ENCODE data around the gene ACADS.

ACADS gene

GRCh38 chr12:120733574-120733973 lies 7.9 kb downstream of the ACADS start:
- DNase-seq, result no peak

- DNase-seq, result no peak
Measured at GRCh38 chr12:120734210-120734609, 8.6 kb downstream of the ACADS start.

- DNase-seq, result no peak
Measured at GRCh38 chr12:120735181-120735580, 9.6 kb downstream of the ACADS start.

- no peak for DNase-seq
Measured at GRCh38 chr12:120736404-120737331, 11.0 kb downstream of the ACADS start.

- no peak for DNase-seq
Measured at GRCh38 chr12:120737557-120738251, 12.1 kb downstream of the ACADS start.

- DNase-seq, result no peak
Measured at GRCh38 chr12:120738252-120739030, 12.8 kb downstream of the ACADS start.

DNA sequence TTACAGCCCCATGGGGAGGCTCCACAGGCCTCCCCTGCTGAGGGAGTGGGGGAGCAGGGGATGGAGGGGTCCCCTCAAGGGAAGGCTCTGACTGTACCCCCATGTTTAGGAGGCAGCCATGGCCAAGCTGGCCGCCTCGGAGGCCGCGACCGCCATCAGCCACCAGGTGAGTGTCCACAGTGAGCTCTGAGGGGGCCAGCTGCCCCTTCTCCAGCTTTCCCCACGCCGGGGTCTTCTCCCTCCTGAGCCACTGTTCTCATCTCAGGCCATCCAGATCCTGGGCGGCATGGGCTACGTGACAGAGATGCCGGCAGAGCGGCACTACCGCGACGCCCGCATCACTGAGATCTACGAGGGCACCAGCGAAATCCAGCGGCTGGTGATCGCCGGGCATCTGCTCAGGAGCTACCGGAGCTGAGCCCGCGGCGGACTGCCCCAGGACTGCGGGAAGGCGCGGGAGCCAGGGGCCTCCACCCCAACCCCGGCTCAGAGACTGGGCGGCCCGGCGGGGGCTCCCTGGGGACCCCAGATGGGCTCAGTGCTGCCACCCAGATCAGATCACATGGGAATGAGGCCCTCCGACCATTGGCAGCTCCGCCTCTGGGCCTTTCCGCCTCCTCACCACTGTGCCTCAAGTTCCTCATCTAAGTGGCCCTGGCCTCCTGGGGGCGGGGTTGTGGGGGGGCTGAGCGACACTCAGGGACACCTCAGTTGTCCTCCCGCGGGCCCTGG lies 13.6 kb downstream of the ACADS start:
- DNase-seq, result no peak

GRCh38 chr12:120739821-120740613 lies 14.4 kb downstream of the ACADS start:
- DNase-seq, result no peak

DNA sequence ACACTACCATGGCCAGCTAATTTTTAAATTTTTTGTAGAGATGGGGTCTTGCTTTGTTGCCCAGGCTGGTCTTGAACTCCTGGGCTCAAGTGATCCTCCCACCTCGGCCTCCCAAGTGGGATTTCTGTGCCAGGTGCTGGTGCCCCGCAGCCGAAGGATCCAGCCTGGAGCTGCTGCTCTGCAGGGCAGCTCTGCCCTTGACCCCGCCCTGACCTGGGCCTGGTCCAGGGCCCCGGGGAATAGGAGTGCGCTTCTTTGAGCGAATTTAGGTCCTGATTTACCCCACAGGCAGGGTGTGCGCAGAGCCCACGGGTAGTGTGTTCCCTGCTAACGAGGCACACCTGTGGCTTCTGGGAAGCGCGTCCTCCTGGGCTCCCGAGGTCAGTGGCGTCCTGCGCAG lies 15.2 kb downstream of the ACADS start:
- no peak for DNase-seq

- DNase-seq, result no peak
Measured at GRCh38 chr12:120741476-120742421, 16.1 kb downstream of the ACADS start.

GRCh38 chr12:120744922-120745493 lies 19.4 kb downstream of the ACADS start:
- DNase-seq, result no peak

- no peak for DNase-seq
Measured at GRCh38 chr12:120748242-120748641, 22.6 kb downstream of the ACADS start.

GRCh38 chr12:120749256-120749655 lies 23.6 kb downstream of the ACADS start:
- DNase-seq, result no peak

DNA sequence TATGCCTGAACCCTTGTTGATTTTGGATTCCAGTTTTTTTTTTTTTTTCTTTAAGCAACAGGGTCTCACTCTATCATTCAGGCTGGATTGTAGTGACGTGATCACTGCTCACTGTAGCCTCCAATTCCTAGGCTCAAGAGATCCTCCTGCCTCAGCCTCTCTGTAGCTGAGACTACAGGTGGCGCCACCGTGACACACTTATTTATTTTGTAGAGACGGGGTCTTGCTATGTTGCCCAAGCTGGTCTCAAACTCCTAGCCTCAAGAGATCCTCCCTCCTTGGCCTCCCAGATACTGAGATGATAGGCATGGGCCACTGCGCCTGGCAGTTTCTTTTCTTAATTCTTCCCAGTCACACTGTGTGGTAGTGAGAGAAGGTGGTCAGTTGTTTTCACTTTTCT lies 25.2 kb downstream of the ACADS start:
- DNase-seq, result no peak

DNA sequence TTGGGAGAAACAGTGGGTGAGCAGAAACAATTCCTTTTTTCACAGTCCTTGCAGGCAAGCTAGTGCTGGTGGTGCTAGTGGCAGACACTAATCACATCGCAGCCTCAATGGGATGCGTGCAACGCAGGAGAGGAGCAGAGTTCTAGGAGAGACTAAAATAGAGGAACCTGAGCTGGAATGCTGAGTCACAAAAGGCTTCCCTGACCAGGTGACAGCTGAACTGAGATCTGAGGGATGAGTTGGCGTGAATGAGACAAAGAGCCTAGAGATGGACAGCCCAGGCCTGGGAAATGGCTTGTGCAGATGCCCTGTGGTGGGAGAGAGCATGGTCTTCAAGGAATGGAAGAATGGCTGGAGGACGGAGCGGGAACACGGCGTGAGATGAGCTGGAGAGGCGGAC lies 25.8 kb downstream of the ACADS start:
- DNase-seq, result no peak

- DNase-seq, result no peak
Measured at GRCh38 chr12:120754792-120755191, 29.2 kb downstream of the ACADS start.

DNA sequence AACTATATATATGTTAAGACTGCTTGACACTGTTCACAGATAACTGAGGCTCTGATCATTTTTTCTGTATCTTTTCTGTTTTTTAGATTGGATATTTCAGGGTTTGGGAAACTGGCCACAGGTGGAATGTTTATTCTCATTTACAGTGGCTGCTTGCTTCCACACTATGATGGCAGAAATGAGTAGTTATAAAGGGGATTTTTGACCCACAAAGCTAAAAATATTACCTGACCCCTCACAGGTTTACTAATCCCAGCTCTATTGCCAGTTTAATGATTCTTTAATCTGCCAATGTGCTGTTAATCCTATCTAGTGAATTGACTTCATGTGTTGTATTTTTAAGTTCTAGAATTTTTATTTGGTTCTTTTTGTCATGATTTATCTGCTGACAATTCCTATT lies 29.6 kb downstream of the ACADS start:
- no peak for DNase-seq

DNA sequence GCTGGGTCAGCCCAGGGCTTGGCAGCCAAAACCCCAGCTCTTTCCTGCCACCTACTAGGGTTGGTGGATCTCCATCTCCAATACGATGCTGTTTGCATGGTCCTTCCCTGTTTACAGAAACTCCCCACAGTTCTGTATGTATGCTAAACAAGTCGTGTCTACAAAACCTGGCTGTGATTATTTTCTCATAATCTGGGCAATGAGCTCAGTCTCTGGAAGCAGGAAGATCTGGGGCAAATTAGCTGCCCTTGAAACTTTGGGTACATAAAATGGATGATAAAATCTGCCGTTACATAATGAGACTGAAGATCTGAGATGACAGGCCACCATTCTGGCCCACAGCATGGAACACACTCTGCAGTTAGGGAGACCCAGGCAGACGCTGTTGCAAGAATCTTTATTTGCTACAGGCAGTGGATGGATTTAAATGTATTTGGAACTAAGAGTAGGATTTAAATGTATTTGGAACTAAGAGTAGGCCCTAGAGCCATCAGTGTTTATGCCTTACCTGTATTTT lies 31.7 kb downstream of the ACADS start:
- DNase-seq, result no peak

DNA sequence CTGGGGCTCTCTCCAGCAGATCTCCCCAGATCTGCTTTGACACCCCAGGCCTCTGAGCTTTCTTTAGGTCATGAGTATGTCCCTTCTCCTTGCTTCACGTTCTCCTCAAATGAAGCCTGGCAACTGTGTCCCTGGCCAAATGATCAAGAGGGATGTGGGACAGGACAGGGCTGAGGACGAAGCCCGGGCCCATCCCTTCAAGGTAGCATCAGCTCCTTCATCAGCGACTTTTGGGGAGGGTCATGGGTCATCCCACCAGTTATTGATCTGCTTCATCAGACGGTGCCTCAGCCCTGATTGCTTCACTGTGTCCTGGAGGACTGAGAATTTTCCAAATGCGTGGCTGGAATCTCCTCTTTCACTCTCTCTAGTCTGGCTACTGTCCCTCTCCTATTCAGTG lies 32.3 kb downstream of the ACADS start:
- DNase-seq, result no peak

Data from NCI-H446 treated with DMSO at 0.1 percent for 48 hours (cell line).